ENCODE measurements around the gene TSHZ2. TPM values are rescaled to one million over a fixed set of nuclear protein-coding genes. Genes with fewer than 3 reads are reported as not detected.
"Not testable (repeated sequence)": the region's sequence is repeated elsewhere in the genome, so short reads cannot be mapped to it uniquely, and the experiment has no call there.

The TSHZ2 gene
- total RNA-seq, 1 experiment from 2014 or later, result 0.20 TPM

- TF ChIP-seq ZNF138 (CRISPR knock-in tag; conservative IDR thresholded peaks at IDR 0.05), result no peak
- TF ChIP-seq GABPB1 (CRISPR knock-in tag; IDR thresholded peaks at IDR 0.05), result no peak
- H3K4me3 Mint-ChIP-seq, result no peak overlapping the region
- no peaks in the 10 kb centered on the region for H3K36me3 Mint-ChIP-seq
- ATAC-seq (no peak), DNase-seq (ENCODE audit: low spot score) (no peak)
- H3K27ac Mint-ChIP-seq, result no peak overlapping the region
- ChIA-PET POLR2A (interaction anchor here (0.5 kb wide), 1 partner anchor 516 kb away, joined by 3 read pairs; no protein-coding TSS in a partner anchor), CTCF (no interaction called here)
- 0 out of 2 replicates have a peak, but pooled peaks cover 3% of the 10 kb centered on the region for H3K9me3 Mint-ChIP-seq
- H3K27me3 Mint-ChIP-seq (ENCODE audit: low read depth), result no peaks in the 10 kb centered on the region
- peaks cover 6% of the 10 kb centered on the region for H3K4me1 Mint-ChIP-seq
Measured at GRCh38 chr20:52965380-52965779, 6.8 kb upstream of the TSHZ2 start.

DNA sequence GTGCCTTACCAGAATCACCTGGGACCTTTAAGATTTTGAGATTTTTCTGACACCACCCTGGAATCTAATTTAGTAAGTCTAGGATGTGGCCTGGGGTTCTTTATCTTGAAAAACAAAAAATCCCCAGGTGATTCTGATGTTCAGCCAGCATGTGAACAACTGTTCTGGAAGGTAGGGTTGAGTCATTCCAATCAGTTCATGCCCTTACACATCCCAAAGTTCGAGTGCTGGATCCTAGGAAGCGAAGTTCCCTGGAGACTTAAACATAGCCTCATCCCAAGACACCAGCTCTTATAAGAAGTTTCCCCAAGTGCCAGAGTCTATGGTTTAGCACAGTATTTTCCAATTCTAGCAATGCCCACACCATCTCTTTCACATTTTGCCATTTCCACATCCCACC, 6.3 kb upstream of the TSHZ2 start:
- TF ChIP-seq ETV6 (CRISPR knock-in tag; IDR thresholded peaks at IDR 0.05) (no peak), ZNF121 (CRISPR knock-in tag; IDR thresholded peaks at IDR 0.05) (no peak), E2F4 (CRISPR knock-in tag; IDR thresholded peaks at IDR 0.05; ENCODE audit: borderline replicate concordance, low read depth) (no peak), ATF2 (CRISPR knock-in tag; IDR thresholded peaks at IDR 0.05; ENCODE audit: borderline replicate concordance, low read depth) (no peak), STAT6 (CRISPR knock-in tag; conservative IDR thresholded peaks at IDR 0.05; ENCODE audit: low read depth) (no peak), GTF2I (CRISPR knock-in tag; conservative IDR thresholded peaks at IDR 0.05) (no peak), ZNF219 (CRISPR knock-in tag; IDR thresholded peaks at IDR 0.05; ENCODE audit: borderline replicate concordance) (no peak), NFATC4 (CRISPR knock-in tag; IDR thresholded peaks at IDR 0.05) (no peak)
- TF ChIP-seq, protein P1, sequence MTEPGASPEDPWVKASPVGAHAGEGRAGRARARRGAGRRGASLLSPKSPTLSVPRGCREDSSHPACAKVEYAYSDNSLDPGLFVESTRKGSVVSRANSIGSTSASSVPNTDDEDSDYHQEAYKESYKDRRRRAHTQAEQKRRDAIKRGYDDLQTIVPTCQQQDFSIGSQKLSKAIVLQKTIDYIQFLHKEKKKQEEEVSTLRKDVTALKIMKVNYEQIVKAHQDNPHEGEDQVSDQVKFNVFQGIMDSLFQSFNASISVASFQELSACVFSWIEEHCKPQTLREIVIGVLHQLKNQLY (CRISPR knock-in tag; IDR thresholded peaks at IDR 0.05), result no peak
- TF ChIP-seq, protein P2, sequence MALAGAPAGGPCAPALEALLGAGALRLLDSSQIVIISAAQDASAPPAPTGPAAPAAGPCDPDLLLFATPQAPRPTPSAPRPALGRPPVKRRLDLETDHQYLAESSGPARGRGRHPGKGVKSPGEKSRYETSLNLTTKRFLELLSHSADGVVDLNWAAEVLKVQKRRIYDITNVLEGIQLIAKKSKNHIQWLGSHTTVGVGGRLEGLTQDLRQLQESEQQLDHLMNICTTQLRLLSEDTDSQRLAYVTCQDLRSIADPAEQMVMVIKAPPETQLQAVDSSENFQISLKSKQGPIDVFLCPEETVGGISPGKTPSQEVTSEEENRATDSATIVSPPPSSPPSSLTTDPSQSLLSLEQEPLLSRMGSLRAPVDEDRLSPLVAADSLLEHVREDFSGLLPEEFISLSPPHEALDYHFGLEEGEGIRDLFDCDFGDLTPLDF (CRISPR knock-in tag; IDR thresholded peaks at IDR 0.05), result no peak
- Mint-ChIP-seq H3K4me3 (no peak overlapping the region), H3K27me3 (ENCODE audit: low read depth) (no peaks in the 10 kb centered on the region), H3K36me3 (no peaks in the 10 kb centered on the region), H3K27ac (no peak overlapping the region), H3K9me3 (0 out of 2 replicates have a peak, but pooled peaks cover 3% of the 10 kb centered on the region), H3K4me1 (peaks cover 6% of the 10 kb centered on the region)
- ATAC-seq (no peak), DNase-seq (ENCODE audit: low spot score) (no peak)
- ChIA-PET CTCF (no interaction called here), POLR2A (no interaction called here)

- H3K9me3 Mint-ChIP-seq, result not testable (repeated sequence)
Measured at GRCh38 chr20:52966543-52966942, 5.6 kb upstream of the TSHZ2 start.

More at GRCh38 chr20:52966543-52966942, 5.6 kb upstream of the TSHZ2 start:
- ATAC-seq; H3K4me3 Mint-ChIP-seq; H3K27ac Mint-ChIP-seq; H3K27me3 Mint-ChIP-seq (ENCODE audit: low read depth); CTCF ChIA-PET; H3K4me1 Mint-ChIP-seq; POLR2A ChIA-PET; H3K36me3 Mint-ChIP-seq; DNase-seq (ENCODE audit: low spot score): not testable (repeated sequence)

All from WTC11 (cell line).